ENCODE data around the gene DISC1. TPM values are rescaled to one million over a fixed set of nuclear protein-coding genes. Genes with fewer than 3 reads are reported as not detected.
A peak's percentile ranks its signal among the peaks of the same experiment; 100 is the strongest.

The DISC1 gene
- total and polyA plus RNA-seq, 2 experiments from 2014 or later, result 0.43 to 1.2 TPM

- peaks cover 15% of the 10 kb centered on the region; the same call in 1 of the 2 replicates for H3F3A ChIP-seq (ENCODE audit: insufficient read depth)
- no peaks in the 10 kb centered on the region for H3K9me2 ChIP-seq (ENCODE audit: insufficient read depth)
- no peak for TF ChIP-seq EZH2 (IDR thresholded peaks at IDR 0.05; ENCODE audit: insufficient read depth, poor library complexity, severe bottlenecking)
- no peak for TF ChIP-seq EZH2phosphoT487 (IDR thresholded peaks at IDR 0.05; ENCODE audit: insufficient read depth, low read depth)
- no peak overlapping the region for H3K4me3 ChIP-seq
- in situ Hi-C loops (cut with MboI), result no loop called here
- no peaks in the 10 kb centered on the region for H3K9me3 ChIP-seq (ENCODE audit: low read depth)
- DNase-seq, result no peak
- no peak overlapping the region for H3K27ac ChIP-seq
- H3K4me1 ChIP-seq (ENCODE audit: insufficient read depth), result peaks cover 13% of the 10 kb centered on the region
- H3K27me3 ChIP-seq (replicated peaks; ENCODE audit: insufficient read depth), result no peaks in the 10 kb centered on the region
- no peaks in the 10 kb centered on the region for H4K20me1 ChIP-seq (ENCODE audit: insufficient read depth)
- H2AFZ ChIP-seq, result no peak overlapping the region
- no peaks in the 10 kb centered on the region for H3K36me3 ChIP-seq (ENCODE audit: low read depth)
- WGBS, 2 experiments (ENCODE audit: low coverage in 1 of 2, low lambda C conversion rate in 2 of 2, missing lambda C conversion rate in 2 of 2), result 87 to 88% methylated on average over 4 of the region's 4 CpGs
- H3K9ac ChIP-seq, result no peak overlapping the region
- no peak overlapping the region for H3K4me2 ChIP-seq (ENCODE audit: unreplicated experiment)
- no peaks in the 10 kb centered on the region for H3K79me2 ChIP-seq (ENCODE audit: insufficient read depth)
Observed at GRCh38 chr1:231602673-231602984, 24.0 kb upstream of the DISC1 start.

- H3K4me2 ChIP-seq (ENCODE audit: unreplicated experiment), result peak overlapping the region; percentile 88
- H4K20me1 ChIP-seq (ENCODE audit: insufficient read depth), result no peaks in the 10 kb centered on the region
- no peaks in the 10 kb centered on the region for H3K79me2 ChIP-seq (ENCODE audit: insufficient read depth)
- H3K9me3 ChIP-seq (ENCODE audit: low read depth), result no peaks in the 10 kb centered on the region
- TF ChIP-seq EZH2 (IDR thresholded peaks at IDR 0.05; ENCODE audit: insufficient read depth, poor library complexity, severe bottlenecking) (no peak), EZH2phosphoT487 (IDR thresholded peaks at IDR 0.05; ENCODE audit: insufficient read depth, low read depth) (no peak)
- H3K9ac ChIP-seq, result peak overlapping the region; percentile 52
- H3F3A ChIP-seq (ENCODE audit: insufficient read depth), result peaks cover 15% of the 10 kb centered on the region; the same call in 1 of the 2 replicates
- H3K27me3 ChIP-seq (replicated peaks; ENCODE audit: insufficient read depth), result no peaks in the 10 kb centered on the region
- peak overlapping the region; percentile 81 for H3K4me3 ChIP-seq
- H3K36me3 ChIP-seq (ENCODE audit: low read depth), result no peaks in the 10 kb centered on the region
- peak; percentile 74 for DNase-seq
- in situ Hi-C loops (cut with MboI), result no loop called here
- WGBS, 2 experiments (ENCODE audit: low coverage in 1 of 2, low lambda C conversion rate in 2 of 2, missing lambda C conversion rate in 2 of 2), result 24 to 30% methylated on average over 8 of the region's 8 CpGs
- H3K27ac ChIP-seq, result no peak overlapping the region
- peak overlapping the region; percentile 86 for H2AFZ ChIP-seq
- H3K4me1 ChIP-seq (ENCODE audit: insufficient read depth), result peaks cover 13% of the 10 kb centered on the region
- H3K9me2 ChIP-seq (ENCODE audit: insufficient read depth), result no peaks in the 10 kb centered on the region
Observed at GRCh38 chr1:231603598-231604275, 22.9 kb upstream of the DISC1 start.

- H2AFZ ChIP-seq, result no peak overlapping the region
- 29 to 42% methylated on average over 2 of the region's 2 CpGs for WGBS, 2 experiments (ENCODE audit: low coverage in 1 of 2, low lambda C conversion rate in 2 of 2, missing lambda C conversion rate in 2 of 2)
Observed at GRCh38 chr1:231604276-231604621, 22.3 kb upstream of the DISC1 start.

GRCh38 chr1:231605149-231606100 lies 21.2 kb upstream of the DISC1 start:
- no peaks in the 10 kb centered on the region for H3K27me3 ChIP-seq (replicated peaks; ENCODE audit: insufficient read depth)
- H3K4me1 ChIP-seq (ENCODE audit: insufficient read depth), result peaks cover 8% of the 10 kb centered on the region
- H3F3A ChIP-seq (ENCODE audit: insufficient read depth), result peaks cover 7% of the 10 kb centered on the region; the same call in 1 of the 2 replicates
- no peaks in the 10 kb centered on the region for H3K9me2 ChIP-seq (ENCODE audit: insufficient read depth)
- H4K20me1 ChIP-seq (ENCODE audit: insufficient read depth), result no peaks in the 10 kb centered on the region
- no peaks in the 10 kb centered on the region for H3K36me3 ChIP-seq (ENCODE audit: low read depth)
- H3K9me3 ChIP-seq (ENCODE audit: low read depth), result no peaks in the 10 kb centered on the region
- 23 to 27% methylated on average over 8 of the region's 8 CpGs for WGBS, 2 experiments (ENCODE audit: low coverage in 1 of 2, low lambda C conversion rate in 2 of 2, missing lambda C conversion rate in 2 of 2)
- no peaks in the 10 kb centered on the region for H3K79me2 ChIP-seq (ENCODE audit: insufficient read depth)
- H3K9ac ChIP-seq, result no peak overlapping the region
- TF ChIP-seq EZH2 (IDR thresholded peaks at IDR 0.05; ENCODE audit: insufficient read depth, poor library complexity, severe bottlenecking) (no peak), EZH2phosphoT487 (IDR thresholded peaks at IDR 0.05; ENCODE audit: insufficient read depth, low read depth) (no peak)
- in situ Hi-C loops (cut with MboI), result no loop called here
- H3K4me3 ChIP-seq, result no peak overlapping the region
- DNase-seq, result peak; percentile 15
- no peak overlapping the region for H2AFZ ChIP-seq
- no peak overlapping the region for H3K27ac ChIP-seq
- no peak overlapping the region for H3K4me2 ChIP-seq (ENCODE audit: unreplicated experiment)

More at GRCh38 chr1:231604276-231604621, 22.3 kb upstream of the DISC1 start:
- Histone ChIP-seq H3K36me3 (ENCODE audit: low read depth) (no peaks in the 10 kb centered on the region), H3F3A (ENCODE audit: insufficient read depth) (peaks cover 15% of the 10 kb centered on the region; the same call in 1 of the 2 replicates), H3K4me3 (peak overlapping the region; percentile 81; the same call in 1 of the 2 replicates), H3K79me2 (ENCODE audit: insufficient read depth) (no peaks in the 10 kb centered on the region), H3K4me1 (ENCODE audit: insufficient read depth) (peaks cover 13% of the 10 kb centered on the region), H4K20me1 (ENCODE audit: insufficient read depth) (no peaks in the 10 kb centered on the region), H3K9me2 (ENCODE audit: insufficient read depth) (no peaks in the 10 kb centered on the region), H3K9me3 (ENCODE audit: low read depth) (no peaks in the 10 kb centered on the region), H3K9ac (no peak overlapping the region), H3K27ac (no peak overlapping the region), H3K4me2 (ENCODE audit: unreplicated experiment) (no peak overlapping the region), H3K27me3 (replicated peaks; ENCODE audit: insufficient read depth) (no peaks in the 10 kb centered on the region)
- TF ChIP-seq EZH2phosphoT487 (IDR thresholded peaks at IDR 0.05; ENCODE audit: insufficient read depth, low read depth), result no peak
- TF ChIP-seq EZH2 (IDR thresholded peaks at IDR 0.05; ENCODE audit: insufficient read depth, poor library complexity, severe bottlenecking), result no peak
- in situ Hi-C loops (cut with MboI), result no loop called here
- no peak for DNase-seq

Measured in GM23248 (cell line).